Measurements from ENCODE around the gene SMCO2. TPM values are rescaled to one million over a fixed set of nuclear protein-coding genes. Genes with fewer than 3 reads are reported as not detected.
A peak's percentile ranks its signal among the peaks of the same experiment; 100 is the strongest.

Gene SMCO2
- total RNA-seq, 1 experiment from 2014 or later: 1.7 TPM

DNA sequence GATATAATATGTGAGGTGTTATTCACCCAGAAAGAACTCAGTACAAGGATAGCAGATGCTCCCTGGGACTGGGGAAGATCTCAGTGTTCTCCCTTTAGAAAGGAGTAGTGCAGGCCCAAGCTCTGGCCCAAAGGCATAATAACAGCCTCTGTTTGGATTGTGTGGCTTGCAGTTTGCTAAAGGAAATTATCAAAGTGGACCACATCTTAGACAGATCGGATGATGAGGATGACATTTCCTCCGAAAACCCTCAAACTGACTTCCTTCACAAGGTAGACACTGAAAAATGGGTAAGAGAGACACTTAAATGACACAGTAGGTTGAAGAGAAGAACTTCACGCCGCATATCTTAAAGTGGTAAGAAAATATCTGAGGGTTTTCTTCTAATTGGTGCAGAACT, 26.1 kb downstream of the SMCO2 start:
- TF ChIP-seq EZH2phosphoT487 (IDR thresholded peaks at IDR 0.05; ENCODE audit: borderline replicate concordance, low read length): no peak
- TF ChIP-seq EZH2 (IDR thresholded peaks at IDR 0.05; ENCODE audit: low read length, unreplicated experiment): no peak
- no peak for TF ChIP-seq CTCF (conservative IDR thresholded peaks at IDR 0.05; ENCODE audit: low read depth, low read length)
- ChIA-PET POLR2A (ENCODE audit: unreplicated experiment) (no interaction called here), CTCF (no interaction called here)
- Histone ChIP-seq H3K27ac (ENCODE audit: low read length) (no peak overlapping the region), H3K36me3 (ENCODE audit: low read depth, low read length) (peaks cover 5% of the 10 kb centered on the region; the same call in 1 of the 2 replicates), H4K20me1 (ENCODE audit: low read length) (no peaks in the 10 kb centered on the region), H3K4me2 (ENCODE audit: low read length) (no peak overlapping the region), H3K79me2 (ENCODE audit: low read length) (no peaks in the 10 kb centered on the region), H3K9ac (ENCODE audit: low read length) (no peak overlapping the region), H3K27me3 (ENCODE audit: low read length) (no peaks in the 10 kb centered on the region), H3K9me2 (replicated peaks; ENCODE audit: low read length) (no peaks in the 10 kb centered on the region), H3F3A (ENCODE audit: low read length, unreplicated experiment) (no peaks in the 10 kb centered on the region), H3K4me1 (ENCODE audit: insufficient read depth, low read length) (peaks cover 9% of the 10 kb centered on the region), H2AFZ (ENCODE audit: low read length) (no peak overlapping the region), H3K4me3 (ENCODE audit: low read length) (no peak overlapping the region), H3K9me3 (ENCODE audit: low read length) (peaks cover 17% of the 10 kb centered on the region; the same call in 1 of the 2 replicates)
- DNase-seq (no peak), ATAC-seq (no peak)
- BruUV-seq (replicated peaks): no TSS peak
- intact Hi-C loops (cut with micrococcal nuclease): no loop called here

GRCh38 chr12:27474344-27474743, 27.8 kb downstream of the SMCO2 start:
- Histone ChIP-seq H3K9me3 (ENCODE audit: low read length) (peaks cover 22% of the 10 kb centered on the region), H3F3A (ENCODE audit: low read length, unreplicated experiment) (no peaks in the 10 kb centered on the region), H2AFZ (ENCODE audit: low read length) (no peak overlapping the region), H3K36me3 (ENCODE audit: low read depth, low read length) (peaks cover 9% of the 10 kb centered on the region; the same call in 1 of the 2 replicates), H3K9me2 (replicated peaks; ENCODE audit: low read length) (no peaks in the 10 kb centered on the region), H3K4me3 (ENCODE audit: low read length) (no peak overlapping the region), H3K79me2 (ENCODE audit: low read length) (no peaks in the 10 kb centered on the region), H4K20me1 (ENCODE audit: low read length) (no peaks in the 10 kb centered on the region), H3K9ac (ENCODE audit: low read length) (no peak overlapping the region), H3K4me2 (ENCODE audit: low read length) (no peak overlapping the region), H3K27me3 (ENCODE audit: low read length) (no peaks in the 10 kb centered on the region), H3K4me1 (ENCODE audit: insufficient read depth, low read length) (peaks cover 9% of the 10 kb centered on the region), H3K27ac (ENCODE audit: low read length) (no peak overlapping the region)
- ATAC-seq (peak; percentile 99), DNase-seq (peak; percentile 82)
- TF ChIP-seq EZH2 (IDR thresholded peaks at IDR 0.05; ENCODE audit: low read length, unreplicated experiment) (no peak), CTCF (conservative IDR thresholded peaks at IDR 0.05; ENCODE audit: low read depth, low read length) (no peak), EZH2phosphoT487 (IDR thresholded peaks at IDR 0.05; ENCODE audit: borderline replicate concordance, low read length) (no peak)
- no TSS peak for BruUV-seq (replicated peaks)
- intact Hi-C loops (cut with micrococcal nuclease): no loop called here
- ChIA-PET CTCF (no interaction called here), POLR2A (ENCODE audit: unreplicated experiment) (interaction anchor here (0.6 to 0.7 kb wide), 3 partner anchors 49 to 168 kb away, joined by 3 to 12 read pairs (median 4); partner anchors contain the start of gene PPFIBP1)

DNA sequence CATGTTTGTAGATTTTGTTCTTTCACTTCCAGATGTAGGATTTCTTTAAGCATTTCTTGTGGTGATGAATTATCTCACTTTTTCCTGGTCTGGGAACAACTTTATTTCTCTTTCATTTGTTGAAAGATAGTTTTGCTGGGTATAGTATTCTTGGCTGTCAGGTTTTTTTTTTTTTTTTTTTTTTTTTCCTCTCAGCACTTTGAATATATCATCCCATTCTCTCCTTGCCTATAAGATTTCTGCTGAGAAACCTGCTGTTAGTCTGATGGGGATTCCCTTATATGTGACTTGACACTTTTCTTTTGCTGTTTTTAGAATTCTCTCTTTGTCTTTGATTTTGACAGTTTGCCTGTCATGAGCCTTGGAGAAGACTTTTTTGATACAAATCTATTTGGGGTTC, 30.5 kb downstream of the SMCO2 start:
- Histone ChIP-seq H3K4me3 (ENCODE audit: low read length) (no peak overlapping the region), H3K4me1 (ENCODE audit: insufficient read depth, low read length) (peaks cover 9% of the 10 kb centered on the region), H2AFZ (ENCODE audit: low read length) (no peak overlapping the region), H3K9me3 (ENCODE audit: low read length) (peaks cover 22% of the 10 kb centered on the region), H3K27ac (ENCODE audit: low read length) (no peak overlapping the region), H3K9me2 (replicated peaks; ENCODE audit: low read length) (no peaks in the 10 kb centered on the region), H3K4me2 (ENCODE audit: low read length) (no peak overlapping the region), H3K79me2 (ENCODE audit: low read length) (no peaks in the 10 kb centered on the region), H3K36me3 (ENCODE audit: low read depth, low read length) (peaks cover 9% of the 10 kb centered on the region; the same call in 1 of the 2 replicates), H3K27me3 (ENCODE audit: low read length) (no peaks in the 10 kb centered on the region), H4K20me1 (ENCODE audit: low read length) (no peaks in the 10 kb centered on the region), H3F3A (ENCODE audit: low read length, unreplicated experiment) (no peaks in the 10 kb centered on the region), H3K9ac (ENCODE audit: low read length) (no peak overlapping the region)
- ATAC-seq (no peak), DNase-seq (no peak)
- intact Hi-C loops (cut with micrococcal nuclease): no loop called here
- TF ChIP-seq EZH2phosphoT487 (IDR thresholded peaks at IDR 0.05; ENCODE audit: borderline replicate concordance, low read length) (no peak), CTCF (conservative IDR thresholded peaks at IDR 0.05; ENCODE audit: low read depth, low read length) (no peak), EZH2 (IDR thresholded peaks at IDR 0.05; ENCODE audit: low read length, unreplicated experiment) (no peak)
- ChIA-PET POLR2A (ENCODE audit: unreplicated experiment) (no interaction called here), CTCF (no interaction called here)
- no TSS peak for BruUV-seq (replicated peaks)
